Breast epithelium (tissue), 4 donors: ENCODE data around the gene THRA. TPM values are rescaled to one million over a fixed set of nuclear protein-coding genes. Genes with fewer than 3 reads are reported as not detected.

Experiments
- DNase-seq, 2 donors: peaks; one replicate each; pipeline ENCODE4 v3.0.0-alpha.2; 2019; ENCODE audit warnings: low spot score in 2 of 2
- H3K27ac ChIP-seq, 2 donors: fragments of 200-600 bp; sonication (generic) in 1 of 2; one replicate each; pipeline ENCODE4 v1.5.1; 2016 to 2019; ENCODE audit warnings: mild to moderate bottlenecking in 1 of 2
- H3K27me3 ChIP-seq, 2 donors: fragments of 200-600 bp; sonication (generic) in 1 of 2; one replicate each; pipeline versions ENCODE4 v1.5.1 to v1.6.0; 2017 to 2019; ENCODE audit warnings: control low read depth in 1 of 2, mild to moderate bottlenecking in 1 of 2
- H3K36me3 ChIP-seq: fragments of 200-600 bp; one replicate; pipeline ENCODE4 v1.5.1; 2019
- H3K4me1 ChIP-seq, 2 donors: fragments of 200-600 bp; sonication (generic); one replicate each; pipeline ENCODE4 v1.5.1; 2016 to 2019; ENCODE audit warnings: control low read depth in 1 of 2
- H3K4me3 ChIP-seq, 3 donors: fragments of 200-600 bp; sonication (generic); 1 replicate in 2 of 3; 2 replicates in 1 of 3; pipeline ENCODE4 v1.5.1; 2016 to 2019; ENCODE audit warnings: mild to moderate bottlenecking in 3 of 3, moderate library complexity in 2 of 3
- H3K9me3 ChIP-seq, 2 donors: fragments of 200-600 bp; sonication (generic) in 1 of 2; one replicate each; pipeline ENCODE4 v1.5.1; 2016 to 2019; ENCODE audit warnings: control low read depth in 1 of 2
- POLR2A ChIP-seq: fragments of 450-650 bp; IDR thresholded peaks from one replicate; pipeline ENCODE4 v1.6.1; 2016; ENCODE audit warnings: antibody characterized with exemption, mild to moderate bottlenecking, moderate library complexity
- POLR2AphosphoS5 ChIP-seq, 3 donors: sonication (generic); formaldehyde crosslinking; IDR thresholded peaks; one replicate each; pipeline ENCODE4 v1.6.1; 2017; ENCODE audit warnings: antibody characterized with exemption in 3 of 3
- intact Hi-C: fragments of 100-400 bp; cut with DNase I; formaldehyde crosslinking; loops from one replicate; pipeline ENCODE4 v1.15.1; 2023; ENCODE audit warnings: low total_unique reads
- total RNA-seq, 3 donors: library from RNA; depleted of rRNA; stranded (reverse); fragments of >200 nt; gene quantifications; one replicate each; pipeline ENCODE4 v1.1.0, GENCODE V29; 2016
- TF ChIP-seq, protein P1 (sequence below), 3 donors: fragments of 450-650 bp; IDR thresholded peaks; one replicate each; pipeline ENCODE4 v1.5.1; 2016 to 2017; ENCODE audit warnings: antibody characterized with exemption in 3 of 3, mild to moderate bottlenecking in 3 of 3, moderate library complexity in 3 of 3

The THRA gene
- total RNA-seq, 3 donors from 2014 or later: 41.6 to 61.0 (median 48.1) TPM

DNA sequence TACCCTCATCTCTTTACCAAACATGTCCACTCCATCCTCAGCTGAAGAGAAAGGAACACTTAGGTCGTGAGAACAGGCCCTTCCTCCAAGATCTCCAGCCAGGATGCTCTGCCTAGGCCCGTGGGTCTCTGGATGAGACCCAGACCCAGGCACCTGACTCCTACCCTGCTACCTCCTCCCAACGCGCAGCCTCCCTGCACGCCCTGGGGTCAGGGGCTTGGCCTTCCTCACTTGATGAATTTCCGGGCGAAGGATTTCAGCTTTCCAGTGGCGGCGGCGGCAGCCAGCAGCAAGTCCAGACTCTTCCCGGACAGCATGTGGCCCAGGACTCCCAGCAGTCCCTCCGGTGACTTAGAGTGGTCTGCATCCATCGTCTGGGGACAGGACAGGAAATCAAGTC, 34.2 kb upstream of the THRA start:
- TF ChIP-seq, protein P1, sequence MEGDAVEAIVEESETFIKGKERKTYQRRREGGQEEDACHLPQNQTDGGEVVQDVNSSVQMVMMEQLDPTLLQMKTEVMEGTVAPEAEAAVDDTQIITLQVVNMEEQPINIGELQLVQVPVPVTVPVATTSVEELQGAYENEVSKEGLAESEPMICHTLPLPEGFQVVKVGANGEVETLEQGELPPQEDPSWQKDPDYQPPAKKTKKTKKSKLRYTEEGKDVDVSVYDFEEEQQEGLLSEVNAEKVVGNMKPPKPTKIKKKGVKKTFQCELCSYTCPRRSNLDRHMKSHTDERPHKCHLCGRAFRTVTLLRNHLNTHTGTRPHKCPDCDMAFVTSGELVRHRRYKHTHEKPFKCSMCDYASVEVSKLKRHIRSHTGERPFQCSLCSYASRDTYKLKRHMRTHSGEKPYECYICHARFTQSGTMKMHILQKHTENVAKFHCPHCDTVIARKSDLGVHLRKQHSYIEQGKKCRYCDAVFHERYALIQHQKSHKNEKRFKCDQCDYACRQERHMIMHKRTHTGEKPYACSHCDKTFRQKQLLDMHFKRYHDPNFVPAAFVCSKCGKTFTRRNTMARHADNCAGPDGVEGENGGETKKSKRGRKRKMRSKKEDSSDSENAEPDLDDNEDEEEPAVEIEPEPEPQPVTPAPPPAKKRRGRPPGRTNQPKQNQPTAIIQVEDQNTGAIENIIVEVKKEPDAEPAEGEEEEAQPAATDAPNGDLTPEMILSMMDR (IDR thresholded peaks at IDR 0.05): no peak
- TF ChIP-seq POLR2AphosphoS5 (IDR thresholded peaks at IDR 0.05): no peak
- no peak for TF ChIP-seq POLR2A
- H3K9me3 ChIP-seq: no peaks in the 10 kb centered on the region
- no peak for DNase-seq
- H3K36me3 ChIP-seq: no peaks in the 10 kb centered on the region
- H3K4me3 ChIP-seq: no peak overlapping the region
- intact Hi-C loops: no loop called here
- H3K27me3 ChIP-seq: no peaks in the 10 kb centered on the region
- no peak overlapping the region for H3K27ac ChIP-seq
- peaks cover 11 to 24% of the 10 kb centered on the region in 2 donors for H3K4me1 ChIP-seq

DNA sequence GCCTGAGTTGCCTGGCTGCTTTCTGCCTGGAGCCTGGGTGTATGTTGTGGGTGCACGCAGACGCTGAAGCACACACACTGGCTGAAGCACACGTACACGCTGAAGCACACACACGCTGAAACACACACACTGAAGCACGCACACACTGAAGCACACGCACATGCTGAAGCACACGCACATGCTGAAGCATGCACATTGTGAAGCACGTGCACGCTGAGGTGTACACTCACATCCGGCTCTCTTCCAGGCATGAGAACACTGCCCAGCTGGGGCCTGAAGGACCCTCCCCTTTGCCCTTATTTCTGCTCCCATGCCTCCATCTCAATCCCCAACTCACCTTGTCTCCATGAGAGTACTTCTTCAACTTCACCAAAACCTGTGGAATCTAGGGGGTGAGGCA, 31.1 kb upstream of the THRA start:
- Histone ChIP-seq H3K36me3 (no peaks in the 10 kb centered on the region), H3K9me3 (no peaks in the 10 kb centered on the region), H3K4me1 (peaks cover 3 to 8% of the 10 kb centered on the region in 2 donors), H3K4me3 (no peak overlapping the region), H3K27me3 (no peaks in the 10 kb centered on the region), H3K27ac (peak overlapping the region; percentile 31 to 73)
- DNase-seq: no peak
- intact Hi-C loops: loop anchor here (2.0 kb wide), 1 partner anchor 23 kb away; the partner anchor contains the start of gene MED24
- TF ChIP-seq POLR2AphosphoS5 (IDR thresholded peaks at IDR 0.05): no peak

DNA sequence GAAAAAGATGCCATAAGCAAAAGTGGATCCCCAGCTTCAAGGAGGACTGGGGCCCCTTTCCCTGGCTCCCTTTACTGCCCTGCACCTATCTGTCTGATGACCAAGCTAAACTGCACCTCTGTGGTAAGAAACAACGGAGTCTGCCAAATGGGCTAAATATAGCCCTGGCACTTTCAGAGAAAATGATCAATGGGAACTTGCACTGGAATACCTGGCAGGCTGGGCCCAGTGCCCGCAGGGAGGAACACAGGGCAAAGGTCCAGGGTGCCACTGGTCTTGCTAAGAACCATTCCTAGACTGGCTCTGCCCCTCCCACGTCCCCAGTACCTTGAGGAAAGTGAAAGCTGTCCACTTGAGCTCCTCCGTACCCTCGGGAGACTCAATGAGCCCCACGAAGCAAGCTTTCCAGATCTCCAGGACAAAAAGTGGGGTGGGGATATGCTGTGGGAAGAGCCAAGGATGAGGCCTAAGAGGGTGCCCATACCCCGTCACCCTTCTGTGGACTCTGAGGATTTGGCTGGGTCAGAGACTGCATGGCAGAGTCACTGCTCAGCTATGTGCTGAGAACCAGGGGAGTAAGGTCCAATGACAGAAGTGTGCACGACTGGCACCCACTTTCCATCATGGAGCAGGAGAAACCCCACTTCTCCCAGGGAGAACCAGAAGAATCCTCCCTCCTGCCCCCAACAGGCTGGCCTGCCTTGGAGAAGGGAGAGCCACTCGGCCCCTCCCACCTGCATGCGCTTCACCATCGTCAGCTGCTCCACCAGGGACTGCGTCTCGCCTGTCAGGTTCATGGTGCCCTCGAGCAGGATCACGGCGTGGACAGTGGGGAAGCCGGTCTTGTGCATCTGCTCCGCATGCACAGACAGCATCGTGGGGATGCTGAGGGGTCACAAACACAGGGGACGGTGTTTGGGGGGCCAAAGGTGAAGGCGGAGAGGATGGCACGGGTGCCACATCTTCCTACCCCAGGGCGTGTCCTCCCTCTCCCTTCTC, 30.1 kb upstream of the THRA start:
- H3K36me3 ChIP-seq: no peaks in the 10 kb centered on the region
- peak overlapping the region; percentile 31 to 73 for H3K27ac ChIP-seq
- intact Hi-C loops: no loop called here
- DNase-seq: peak; percentile 76 to 77
- H3K9me3 ChIP-seq: no peaks in the 10 kb centered on the region
- TF ChIP-seq, protein P1 (IDR thresholded peaks at IDR 0.05): no peak
- no peak for TF ChIP-seq POLR2A
- TF ChIP-seq POLR2AphosphoS5 (IDR thresholded peaks at IDR 0.05): no peak
- H3K4me1 ChIP-seq: no peaks in the 10 kb centered on the region
- H3K4me3 ChIP-seq: no peak overlapping the region
- no peaks in the 10 kb centered on the region for H3K27me3 ChIP-seq

DNA sequence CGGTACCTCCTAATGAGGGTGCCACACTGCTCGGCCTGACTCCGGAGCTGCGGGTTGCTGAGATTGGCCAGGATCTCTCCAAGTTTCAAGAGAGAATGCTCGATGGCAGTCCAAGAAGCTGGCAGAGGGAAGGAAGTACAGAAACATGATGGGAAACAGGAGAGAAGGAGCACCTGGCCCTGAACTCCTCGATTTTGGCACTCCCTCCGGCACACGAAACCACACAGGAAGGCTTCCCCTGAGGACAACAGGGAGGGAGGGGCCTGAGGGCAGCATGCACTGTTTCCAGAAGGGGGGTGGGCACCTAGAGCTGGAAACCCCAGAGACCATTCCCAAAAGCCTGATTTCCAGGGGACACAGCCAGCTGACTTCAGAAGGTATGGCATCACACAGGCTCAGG, 29.4 kb upstream of the THRA start:
- intact Hi-C loops: no loop called here
- no peak for DNase-seq
- Histone ChIP-seq H3K36me3 (no peaks in the 10 kb centered on the region), H3K4me1 (no peaks in the 10 kb centered on the region), H3K4me3 (no peak overlapping the region), H3K27me3 (no peaks in the 10 kb centered on the region), H3K9me3 (no peaks in the 10 kb centered on the region), H3K27ac (no peak overlapping the region)
- TF ChIP-seq POLR2A (no peak), POLR2AphosphoS5 (IDR thresholded peaks at IDR 0.05) (no peak)
- TF ChIP-seq, protein P1 (IDR thresholded peaks at IDR 0.05): no peak

DNA sequence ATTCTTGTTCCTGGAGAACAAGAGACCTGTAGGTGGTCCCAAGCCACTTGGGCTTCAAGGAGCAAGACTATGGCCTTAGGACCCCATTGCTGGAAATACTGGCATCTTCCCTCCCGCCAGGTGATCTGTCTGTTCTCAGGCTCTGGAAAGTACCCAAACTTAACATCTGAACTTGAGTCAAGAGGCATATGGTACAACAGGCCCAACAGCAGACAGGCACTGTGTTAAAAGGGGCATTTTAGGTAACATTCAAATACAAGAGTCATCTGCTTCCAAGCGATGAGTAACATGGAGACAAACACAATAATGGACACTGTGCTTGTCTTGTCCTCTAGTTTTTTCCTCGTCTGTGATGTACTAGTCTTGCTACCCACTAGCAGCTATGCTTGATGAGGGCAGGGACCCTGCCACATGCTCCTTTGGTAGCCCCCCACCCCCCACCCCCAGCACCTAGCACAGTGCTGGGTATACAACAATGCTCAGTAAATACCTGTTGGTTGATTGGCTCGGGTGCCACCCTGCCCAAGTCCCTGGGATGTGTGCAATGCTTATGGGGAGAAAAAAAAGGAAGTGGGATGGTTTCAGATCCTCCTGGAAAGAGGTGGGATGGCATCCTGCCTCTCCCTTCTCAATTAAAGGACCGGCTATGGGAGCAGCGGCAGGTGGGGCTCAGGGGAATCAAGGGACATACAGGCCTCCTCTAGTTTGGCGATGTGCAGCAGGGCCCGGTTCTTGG, 28.2 kb upstream of the THRA start:
- DNase-seq: no peak
- TF ChIP-seq POLR2AphosphoS5 (IDR thresholded peaks at IDR 0.05): no peak
- TF ChIP-seq, protein P1 (IDR thresholded peaks at IDR 0.05): no peak
- TF ChIP-seq POLR2A: no peak
- intact Hi-C loops: no loop called here
- Histone ChIP-seq H3K27me3 (no peaks in the 10 kb centered on the region), H3K4me1 (peaks cover 0 to 6% of the 10 kb centered on the region in 2 donors), H3K4me3 (no peak overlapping the region), H3K27ac (no peak overlapping the region), H3K9me3 (no peaks in the 10 kb centered on the region), H3K36me3 (no peaks in the 10 kb centered on the region)
